ENCODE measurements around the gene TATDN3.
"Not testable (repeated sequence)": the region's sequence is repeated elsewhere in the genome, so short reads cannot be mapped to it uniquely, and the experiment has no call there.

DNA sequence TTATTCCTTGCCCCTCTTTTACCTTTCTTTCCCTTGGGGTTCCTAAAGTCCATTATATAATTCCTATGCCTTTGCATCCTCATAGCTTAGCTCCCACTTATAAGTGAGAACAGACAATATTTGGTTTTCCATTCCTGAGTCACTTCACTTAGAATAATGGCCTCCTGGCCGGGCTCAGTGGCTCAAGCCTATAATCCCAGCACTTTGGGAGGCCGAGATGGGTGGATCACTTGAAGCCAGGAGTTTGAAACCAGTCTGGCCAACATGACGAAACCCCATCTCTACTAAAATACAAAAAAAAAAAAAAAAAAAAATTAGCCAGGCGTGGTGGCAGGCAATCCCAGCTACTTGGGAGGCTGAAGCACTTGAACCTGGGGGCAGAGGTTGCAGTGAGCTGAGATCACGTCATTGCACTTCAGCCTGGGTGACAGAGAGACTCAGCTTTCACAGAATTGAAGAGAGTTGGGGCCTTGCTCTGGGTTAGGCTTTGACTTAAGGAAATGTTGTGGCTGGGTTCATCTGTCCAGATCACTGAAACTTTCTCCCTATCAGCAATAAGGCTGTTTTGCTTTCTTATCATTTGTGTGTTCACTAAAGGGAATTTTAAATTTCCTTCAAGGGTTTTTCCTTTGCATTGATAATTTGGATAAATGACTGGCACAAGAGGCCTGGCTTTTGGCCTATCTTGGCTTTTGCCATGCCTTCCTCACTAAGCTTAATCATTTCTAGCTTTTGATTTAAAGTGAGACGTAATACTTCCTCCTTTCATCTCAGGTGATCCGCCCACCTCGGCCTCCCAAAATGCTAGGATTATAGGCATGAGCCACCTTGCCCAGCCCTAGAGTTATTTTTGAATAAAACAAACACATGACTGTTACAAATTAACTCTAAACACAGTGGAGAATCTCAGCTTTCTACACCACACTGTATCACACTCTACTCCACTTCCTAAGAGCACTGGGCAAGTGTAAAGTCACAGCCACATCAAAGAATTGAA, 41.8 kb downstream of the TATDN3 start:
- TF ChIP-seq, protein P1, sequence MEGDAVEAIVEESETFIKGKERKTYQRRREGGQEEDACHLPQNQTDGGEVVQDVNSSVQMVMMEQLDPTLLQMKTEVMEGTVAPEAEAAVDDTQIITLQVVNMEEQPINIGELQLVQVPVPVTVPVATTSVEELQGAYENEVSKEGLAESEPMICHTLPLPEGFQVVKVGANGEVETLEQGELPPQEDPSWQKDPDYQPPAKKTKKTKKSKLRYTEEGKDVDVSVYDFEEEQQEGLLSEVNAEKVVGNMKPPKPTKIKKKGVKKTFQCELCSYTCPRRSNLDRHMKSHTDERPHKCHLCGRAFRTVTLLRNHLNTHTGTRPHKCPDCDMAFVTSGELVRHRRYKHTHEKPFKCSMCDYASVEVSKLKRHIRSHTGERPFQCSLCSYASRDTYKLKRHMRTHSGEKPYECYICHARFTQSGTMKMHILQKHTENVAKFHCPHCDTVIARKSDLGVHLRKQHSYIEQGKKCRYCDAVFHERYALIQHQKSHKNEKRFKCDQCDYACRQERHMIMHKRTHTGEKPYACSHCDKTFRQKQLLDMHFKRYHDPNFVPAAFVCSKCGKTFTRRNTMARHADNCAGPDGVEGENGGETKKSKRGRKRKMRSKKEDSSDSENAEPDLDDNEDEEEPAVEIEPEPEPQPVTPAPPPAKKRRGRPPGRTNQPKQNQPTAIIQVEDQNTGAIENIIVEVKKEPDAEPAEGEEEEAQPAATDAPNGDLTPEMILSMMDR (IDR thresholded peaks at IDR 0.05): not testable (repeated sequence)
- TF ChIP-seq POLR2A (IDR thresholded peaks at IDR 0.05): not testable (repeated sequence)
